ENCODE data around the gene MRC2. TPM values are rescaled to one million over a fixed set of nuclear protein-coding genes. Genes with fewer than 3 reads are reported as not detected.
A peak's percentile ranks its signal among the peaks of the same experiment; 100 is the strongest.

The MRC2 gene
- total RNA-seq, 1 donor from 2014 or later, result 91.2 TPM

GRCh38 chr17:62628831-62629555, 1.5 kb downstream of the MRC2 start:
- ATAC-seq, result no peak
- Histone ChIP-seq H3K36me3 (no peaks in the 10 kb centered on the region), H3K27ac (peak overlapping the region; percentile 86), H3K9me3 (no peaks in the 10 kb centered on the region), H3K4me1 (peaks cover 40% of the 10 kb centered on the region), H3K4me3 (peak overlapping the region; percentile 68), H3K27me3 (ENCODE audit: low read depth) (peaks cover 14% of the 10 kb centered on the region)
- intact Hi-C loops (cut with DNase I), result no loop called here
- TF ChIP-seq, protein P1, sequence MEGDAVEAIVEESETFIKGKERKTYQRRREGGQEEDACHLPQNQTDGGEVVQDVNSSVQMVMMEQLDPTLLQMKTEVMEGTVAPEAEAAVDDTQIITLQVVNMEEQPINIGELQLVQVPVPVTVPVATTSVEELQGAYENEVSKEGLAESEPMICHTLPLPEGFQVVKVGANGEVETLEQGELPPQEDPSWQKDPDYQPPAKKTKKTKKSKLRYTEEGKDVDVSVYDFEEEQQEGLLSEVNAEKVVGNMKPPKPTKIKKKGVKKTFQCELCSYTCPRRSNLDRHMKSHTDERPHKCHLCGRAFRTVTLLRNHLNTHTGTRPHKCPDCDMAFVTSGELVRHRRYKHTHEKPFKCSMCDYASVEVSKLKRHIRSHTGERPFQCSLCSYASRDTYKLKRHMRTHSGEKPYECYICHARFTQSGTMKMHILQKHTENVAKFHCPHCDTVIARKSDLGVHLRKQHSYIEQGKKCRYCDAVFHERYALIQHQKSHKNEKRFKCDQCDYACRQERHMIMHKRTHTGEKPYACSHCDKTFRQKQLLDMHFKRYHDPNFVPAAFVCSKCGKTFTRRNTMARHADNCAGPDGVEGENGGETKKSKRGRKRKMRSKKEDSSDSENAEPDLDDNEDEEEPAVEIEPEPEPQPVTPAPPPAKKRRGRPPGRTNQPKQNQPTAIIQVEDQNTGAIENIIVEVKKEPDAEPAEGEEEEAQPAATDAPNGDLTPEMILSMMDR (IDR thresholded peaks at IDR 0.05), result no peak
- no peak for DNase-seq

DNA sequence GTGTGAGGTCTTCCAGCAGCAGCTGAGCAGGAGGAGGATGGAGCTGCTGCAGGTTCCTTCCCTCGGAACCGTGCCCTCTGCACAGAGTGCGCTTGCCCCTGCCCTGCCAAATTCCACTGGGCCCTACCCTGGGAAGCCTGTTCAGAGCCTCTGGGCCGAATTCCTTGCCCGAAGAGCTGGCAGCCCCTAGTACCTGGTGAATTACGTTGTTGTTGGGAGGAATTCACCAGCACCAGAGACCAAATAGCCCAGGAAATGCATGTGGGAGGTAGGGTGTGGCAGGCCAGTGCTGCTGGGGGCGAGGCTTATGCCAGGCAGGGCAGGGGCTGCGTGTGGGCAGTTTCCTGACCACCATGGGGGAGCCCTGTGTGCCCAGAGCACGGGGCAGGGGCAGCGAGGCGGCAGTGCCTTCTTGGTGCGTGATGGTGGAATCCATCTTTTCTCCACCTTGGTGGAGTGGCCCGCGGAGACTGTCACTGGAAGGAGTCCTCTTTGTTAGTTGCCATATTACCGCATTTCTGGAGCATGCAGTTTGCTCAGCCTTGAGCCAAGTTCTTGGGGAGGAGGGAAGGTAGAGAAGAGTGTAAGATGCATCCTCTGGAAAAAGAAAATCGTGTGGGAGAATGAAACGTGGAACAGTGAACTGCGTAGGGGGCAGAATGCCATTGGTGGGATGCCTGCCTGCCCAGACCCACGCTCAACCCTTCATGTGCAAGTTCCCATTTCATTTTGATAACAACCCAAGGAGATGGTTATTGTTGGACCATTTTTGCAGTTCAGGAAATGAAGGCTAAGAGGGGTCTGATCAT, 2.3 kb downstream of the MRC2 start:
- intact Hi-C loops (cut with DNase I), result no loop called here
- H3K36me3 ChIP-seq, result no peaks in the 10 kb centered on the region
- DNase-seq (no peak), ATAC-seq (no peak)
- no peaks in the 10 kb centered on the region for H3K9me3 ChIP-seq
- H3K27ac ChIP-seq, result peak overlapping the region; percentile 86
- peak overlapping the region; percentile 68 for H3K4me3 ChIP-seq
- TF ChIP-seq, protein P1 (IDR thresholded peaks at IDR 0.05), result no peak
- peaks cover 41% of the 10 kb centered on the region for H3K4me1 ChIP-seq
- H3K27me3 ChIP-seq (ENCODE audit: low read depth), result peaks cover 14% of the 10 kb centered on the region

DNA sequence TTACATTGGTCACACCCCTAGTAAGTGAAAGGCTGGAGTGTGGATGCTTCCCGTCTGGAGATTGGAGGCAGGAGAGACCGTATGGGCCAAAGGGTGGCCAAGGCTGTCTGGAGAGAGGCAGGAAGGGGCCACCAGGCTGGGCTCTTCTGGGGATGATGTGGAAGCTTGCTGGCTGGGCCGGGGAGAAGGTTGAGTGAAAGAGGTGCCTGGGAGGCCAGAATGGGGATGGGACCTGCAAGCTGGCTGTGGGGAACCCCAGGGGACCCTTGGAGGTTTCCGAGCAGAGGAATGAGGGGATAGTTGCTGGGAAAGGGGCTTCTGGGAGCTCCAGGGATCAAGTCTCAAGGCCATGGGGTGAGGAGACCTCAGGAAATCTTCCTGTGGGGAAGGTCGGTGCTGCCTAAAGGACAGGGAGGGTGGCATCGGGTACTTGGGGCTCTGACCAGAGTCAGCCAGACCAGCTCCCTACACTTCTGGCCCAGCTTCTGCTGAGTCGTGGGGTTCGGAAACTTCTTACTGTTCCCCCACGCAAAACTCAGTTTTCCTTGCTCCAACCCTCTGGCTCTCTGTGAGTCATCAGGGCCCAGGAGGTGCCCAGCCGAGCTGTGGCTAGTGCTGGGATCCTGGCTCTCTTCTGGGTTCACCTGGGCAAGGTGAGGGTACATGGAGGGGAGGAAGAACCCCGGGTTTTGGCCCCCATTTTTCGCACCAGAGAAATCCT, 3.1 kb downstream of the MRC2 start:
- ATAC-seq (no peak), DNase-seq (no peak)
- Histone ChIP-seq H3K4me1 (peaks cover 36% of the 10 kb centered on the region), H3K36me3 (no peaks in the 10 kb centered on the region), H3K27ac (no peak overlapping the region), H3K27me3 (ENCODE audit: low read depth) (peaks cover 14% of the 10 kb centered on the region), H3K9me3 (no peaks in the 10 kb centered on the region), H3K4me3 (no peak overlapping the region)
- intact Hi-C loops (cut with DNase I), result no loop called here
- TF ChIP-seq, protein P1 (IDR thresholded peaks at IDR 0.05), result no peak

GRCh38 chr17:62631086-62631935, 3.8 kb downstream of the MRC2 start:
- TF ChIP-seq, protein P1 (IDR thresholded peaks at IDR 0.05), result no peak
- Histone ChIP-seq H3K27me3 (ENCODE audit: low read depth) (peaks cover 14% of the 10 kb centered on the region), H3K36me3 (no peaks in the 10 kb centered on the region), H3K4me1 (peaks cover 28% of the 10 kb centered on the region), H3K9me3 (no peaks in the 10 kb centered on the region), H3K27ac (no peak overlapping the region), H3K4me3 (no peak overlapping the region)
- intact Hi-C loops (cut with DNase I), result no loop called here
- DNase-seq (no peak), ATAC-seq (no peak)
